HCEC 1CT (cell line): ENCODE measurements around the gene EFNB3.
A peak's percentile ranks its signal among the peaks of the same experiment; 100 is the strongest.

Experiments used
- DNase-seq: peaks from one replicate; pipeline ENCODE4 v3.0.0-alpha.2; 2017

EFNB3 gene

DNA sequence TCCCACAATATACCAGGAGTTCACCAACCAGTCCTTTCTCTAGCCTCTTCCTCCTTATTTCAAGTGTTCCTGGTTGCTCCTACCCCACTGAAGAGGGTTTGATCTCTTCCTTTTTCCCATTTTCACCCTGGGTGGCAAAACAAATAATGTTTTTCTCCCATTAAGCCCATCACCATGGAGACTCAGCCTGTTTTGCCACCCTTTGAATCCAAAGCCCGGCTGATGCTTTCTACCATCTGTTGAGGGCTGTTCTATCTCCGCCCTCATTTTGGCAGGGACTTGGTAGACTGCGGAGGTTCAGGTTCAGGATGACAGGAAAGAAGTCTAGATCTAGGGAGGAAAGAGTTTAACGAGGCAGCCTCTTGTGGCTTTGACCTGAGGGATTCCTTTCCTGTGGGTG, 15.1 kb downstream of the EFNB3 start:
- no peak for DNase-seq

GRCh38 chr17:7721612-7722011, 16.6 kb downstream of the EFNB3 start:
- DNase-seq = no peak

DNA sequence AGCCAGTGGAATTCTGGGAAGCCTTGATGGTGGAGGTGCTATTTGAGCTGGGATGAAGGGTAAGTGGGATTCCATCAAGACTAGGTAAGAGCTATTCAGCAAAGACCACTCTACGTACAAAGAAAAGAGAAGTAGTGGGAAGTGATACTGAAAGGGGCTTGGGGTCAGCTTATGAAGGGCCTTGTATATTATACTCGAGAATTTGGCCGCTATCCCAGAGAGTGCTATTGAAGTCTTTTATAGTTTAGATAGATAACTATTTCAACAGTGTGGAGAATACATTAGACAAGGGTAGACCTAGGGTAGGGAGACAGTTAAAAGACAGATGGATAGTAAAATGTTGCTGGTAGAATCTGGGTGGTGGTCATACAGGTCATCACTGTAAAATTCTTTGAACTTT, 22.9 kb downstream of the EFNB3 start:
- no peak for DNase-seq

GRCh38 chr17:7729816-7730215, 24.8 kb downstream of the EFNB3 start:
- no peak for DNase-seq

- no peak for DNase-seq
These were observed 28.1 kb downstream of the EFNB3 start for GRCh38 chr17:7732981-7733539.

GRCh38 chr17:7737601-7738000, 32.6 kb downstream of the EFNB3 start:
- no peak for DNase-seq

DNA sequence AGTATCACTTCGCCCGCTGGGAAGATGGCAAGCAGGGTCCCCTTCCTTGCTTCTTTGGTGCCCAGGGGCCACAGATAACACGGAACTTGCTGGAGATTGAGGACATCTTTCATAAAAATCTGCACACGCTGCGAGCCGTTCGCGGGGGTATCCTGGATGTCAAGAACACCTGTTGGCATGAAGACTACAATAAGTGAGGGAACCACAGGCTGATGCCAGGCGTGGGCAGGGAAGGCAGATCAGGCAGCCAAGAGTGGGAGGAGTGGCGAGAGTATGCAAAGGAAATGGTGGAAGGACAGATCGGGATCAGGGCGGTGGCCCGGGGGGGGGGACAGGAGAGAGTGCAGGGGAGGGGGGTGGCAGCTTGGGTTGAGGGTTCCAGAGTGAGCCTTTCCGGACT, 34.7 kb downstream of the EFNB3 start:
- DNase-seq = no peak

GRCh38 chr17:7740481-7741001, 35.5 kb downstream of the EFNB3 start:
- no peak for DNase-seq

- no peak for DNase-seq
These were observed 37.7 kb downstream of the EFNB3 start for GRCh38 chr17:7742729-7743128.

GRCh38 chr17:7744416-7744815, 39.4 kb downstream of the EFNB3 start:
- DNase-seq = no peak

GRCh38 chr17:7745748-7746470, 40.9 kb downstream of the EFNB3 start:
- DNase-seq = peak; percentile 70

DNA sequence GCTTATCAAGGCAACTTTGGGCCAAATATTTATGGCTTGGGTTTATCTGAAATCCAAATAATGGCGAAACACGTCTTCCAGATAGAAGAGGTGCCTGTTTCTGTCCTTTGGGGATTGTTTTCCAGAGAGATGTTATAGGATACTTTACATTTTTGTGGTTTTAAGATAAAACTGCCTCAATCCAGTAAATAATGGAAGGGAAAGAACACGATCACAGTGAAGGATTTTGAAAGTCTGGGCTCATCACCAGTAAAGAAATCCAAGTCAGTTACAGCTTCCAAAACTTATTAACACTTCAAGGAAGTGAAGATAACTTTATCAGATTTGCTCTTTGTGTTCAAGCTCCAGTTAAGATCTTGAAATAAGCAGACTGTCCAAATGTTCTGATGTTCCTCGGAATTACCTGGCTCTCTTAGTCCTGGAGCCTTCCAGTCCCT, 42.7 kb downstream of the EFNB3 start:
- peak; percentile 30 for DNase-seq

- DNase-seq = no peak
These were observed 43.2 kb downstream of the EFNB3 start for GRCh38 chr17:7748076-7748775.

DNA sequence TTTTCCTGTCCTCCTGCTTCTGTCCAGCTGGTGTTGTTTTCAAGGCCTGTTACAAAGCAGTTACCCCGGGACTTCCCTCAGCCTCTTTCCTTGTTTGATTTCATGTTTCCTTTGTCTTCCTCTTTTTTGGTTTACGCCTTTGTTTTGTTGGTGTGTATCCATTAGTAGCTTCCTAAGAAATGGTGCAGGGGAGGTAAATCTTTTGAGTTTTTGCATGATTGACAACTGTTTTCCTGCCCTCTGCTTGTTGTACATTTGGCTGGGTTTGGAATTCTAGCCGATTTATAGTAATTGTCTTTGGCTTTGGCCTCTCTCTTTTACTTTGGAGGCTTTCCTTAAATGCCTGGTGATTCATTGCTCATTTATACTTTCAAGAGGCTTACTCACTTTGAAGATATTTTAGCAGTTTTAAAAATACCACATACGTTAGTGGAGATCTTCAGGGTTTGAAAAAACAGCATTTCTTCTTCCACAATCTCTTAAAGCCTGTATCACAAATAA, 45.4 kb downstream of the EFNB3 start:
- peak; percentile 89 for DNase-seq

DNA sequence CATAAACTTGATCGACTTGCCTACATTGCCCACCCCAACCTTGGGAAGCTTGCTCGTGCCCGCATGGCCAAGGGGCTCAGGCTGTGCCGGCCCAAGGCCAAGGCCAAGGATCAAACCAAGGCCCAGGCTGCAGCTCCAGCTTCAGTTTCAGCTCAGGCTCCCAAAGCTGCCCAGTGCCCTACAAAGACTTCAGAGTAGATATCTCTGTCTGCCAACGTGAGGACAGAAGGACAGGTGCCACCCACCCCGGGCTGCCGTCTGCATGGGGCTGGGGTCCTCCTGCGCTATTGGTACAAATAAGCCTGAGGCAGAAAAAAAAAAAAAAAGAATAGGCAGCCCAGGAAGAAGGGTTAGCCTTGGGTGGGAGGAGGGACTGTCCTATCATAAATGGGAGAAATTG, 49.7 kb downstream of the EFNB3 start:
- no peak for DNase-seq

GRCh38 chr17:7755095-7755890, 50.3 kb downstream of the EFNB3 start:
- DNase-seq = no peak

DNA sequence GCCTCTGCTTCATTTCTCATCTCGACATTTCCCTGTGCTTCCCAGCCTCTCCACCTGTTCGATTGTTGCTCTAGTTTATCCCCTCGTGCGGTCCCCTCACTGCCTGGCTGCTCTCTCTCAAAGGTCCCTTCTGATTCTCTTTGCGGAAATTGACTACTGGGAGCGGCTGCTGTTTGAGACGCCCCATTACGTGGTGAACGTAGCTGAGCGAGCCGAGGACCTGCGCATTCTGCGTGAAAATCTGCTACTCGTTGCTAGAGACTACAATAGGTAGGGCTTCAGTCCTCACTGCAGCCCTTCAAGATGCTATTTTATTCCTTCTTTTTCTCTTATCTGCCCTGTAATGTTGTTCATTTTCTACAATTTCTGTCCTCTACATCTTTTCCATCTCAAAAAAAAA, 52.0 kb downstream of the EFNB3 start:
- no peak for DNase-seq
